OCI-M1 (cell line): ENCODE data around the gene SLC25A39.
"Not testable (repeated sequence)": the region's sequence is repeated elsewhere in the genome, so short reads cannot be mapped to it uniquely, and the experiment has no call there.

Experiments used
- DNase-seq: peaks from one replicate; lab custom pipeline; 2025; lab: John Stamatoyannopoulos, UW

SLC25A39 gene

GRCh38 chr17:44353672-44354331, 29.2 kb upstream of the SLC25A39 start:
- no peak for DNase-seq

DNA sequence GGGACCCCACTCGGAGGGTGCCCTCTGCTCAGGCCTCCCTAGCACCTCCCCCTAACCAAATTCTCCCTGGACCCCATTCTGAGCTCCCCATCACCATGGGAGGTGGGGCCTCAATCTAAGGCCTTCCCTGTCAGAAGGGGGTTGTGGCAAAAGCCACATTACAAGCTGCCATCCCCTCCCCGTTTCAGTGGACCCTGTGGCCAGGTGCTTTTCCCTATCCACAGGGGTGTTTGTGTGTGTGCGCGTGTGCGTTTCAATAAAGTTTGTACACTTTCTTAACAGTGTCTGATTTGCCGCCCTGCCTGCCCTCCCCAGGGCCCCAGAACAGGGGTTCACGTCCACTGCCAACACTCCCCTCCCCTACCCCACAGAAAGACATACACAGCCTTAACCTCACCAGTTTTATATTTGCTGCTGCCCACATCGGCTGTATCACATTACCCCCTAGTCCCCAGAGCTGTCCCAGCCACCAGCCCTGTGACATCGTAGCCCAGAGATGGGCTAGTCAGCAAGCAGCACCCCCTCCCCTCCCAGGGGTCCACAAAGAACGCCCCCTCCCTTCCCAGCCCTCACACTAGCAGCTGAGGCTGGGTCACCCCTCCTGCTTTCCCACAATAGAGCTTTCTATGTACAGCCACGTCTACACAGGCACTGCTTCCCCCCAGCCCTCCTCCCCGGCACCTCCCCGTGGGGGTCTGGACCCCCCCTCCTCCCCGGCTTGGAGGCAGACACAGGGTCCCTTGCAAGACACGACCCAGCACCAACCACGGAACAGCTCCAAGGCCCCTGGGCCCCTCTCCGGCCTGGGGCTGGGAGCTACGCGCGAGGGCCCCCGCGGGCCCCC, 28.4 kb upstream of the SLC25A39 start:
- DNase-seq: no peak

GRCh38 chr17:44351961-44352827, 27.6 kb upstream of the SLC25A39 start:
- no peak for DNase-seq

DNA sequence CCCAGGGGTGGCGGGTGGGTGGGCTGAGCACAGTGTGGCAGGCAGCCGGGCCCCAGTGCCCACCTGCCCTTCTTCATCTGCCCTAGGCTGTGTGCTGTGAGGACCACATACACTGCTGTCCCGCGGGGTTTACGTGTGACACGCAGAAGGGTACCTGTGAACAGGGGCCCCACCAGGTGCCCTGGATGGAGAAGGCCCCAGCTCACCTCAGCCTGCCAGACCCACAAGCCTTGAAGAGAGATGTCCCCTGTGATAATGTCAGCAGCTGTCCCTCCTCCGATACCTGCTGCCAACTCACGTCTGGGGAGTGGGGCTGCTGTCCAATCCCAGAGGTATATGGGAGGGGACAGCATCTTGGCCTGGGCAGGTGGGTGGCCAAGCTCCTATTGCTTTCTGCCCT, 26.8 kb upstream of the SLC25A39 start:
- DNase-seq: no peak

DNA sequence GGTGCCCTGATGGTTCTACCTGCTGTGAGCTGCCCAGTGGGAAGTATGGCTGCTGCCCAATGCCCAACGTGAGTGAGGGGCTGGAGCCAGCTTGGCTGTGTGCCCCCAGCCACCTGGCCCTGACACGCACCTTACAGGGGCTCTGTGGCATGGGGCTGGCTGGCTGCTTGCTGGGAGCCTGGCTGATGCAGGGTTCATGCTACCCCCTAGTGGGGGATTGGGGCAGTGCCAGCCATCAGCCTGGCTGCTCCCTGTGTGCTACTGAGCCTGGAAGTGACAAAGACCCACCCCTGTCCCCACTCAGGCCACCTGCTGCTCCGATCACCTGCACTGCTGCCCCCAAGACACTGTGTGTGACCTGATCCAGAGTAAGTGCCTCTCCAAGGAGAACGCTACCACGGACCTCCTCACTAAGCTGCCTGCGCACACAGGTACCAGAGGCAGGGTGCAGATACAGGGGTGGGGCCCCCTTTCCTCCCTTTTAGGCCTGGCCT, 26.2 kb upstream of the SLC25A39 start:
- DNase-seq: peak; percentile 72

DNA sequence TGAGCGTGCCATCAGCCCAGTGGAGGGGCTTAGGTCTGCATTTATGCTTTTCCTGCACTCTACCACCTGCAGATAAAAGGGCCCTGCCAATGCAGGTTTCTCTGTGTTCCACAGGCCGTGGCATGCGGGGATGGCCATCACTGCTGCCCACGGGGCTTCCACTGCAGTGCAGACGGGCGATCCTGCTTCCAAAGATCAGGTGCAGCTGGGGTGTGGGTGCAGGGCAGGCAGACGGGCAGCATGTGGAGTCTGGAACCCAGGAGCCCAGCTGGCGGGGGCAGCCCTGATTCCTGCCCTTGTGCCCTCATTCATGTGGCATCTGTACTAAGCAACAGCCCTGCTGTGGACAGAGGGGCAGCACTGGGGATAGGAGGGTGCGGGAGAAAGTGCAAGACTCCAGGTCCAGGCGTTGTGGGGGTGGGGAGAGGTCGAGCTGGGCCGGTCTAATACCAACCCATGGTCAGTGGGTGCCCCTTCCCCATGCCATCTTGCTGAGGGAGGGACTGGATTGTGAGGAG, 25.0 kb upstream of the SLC25A39 start:
- no peak for DNase-seq

DNA sequence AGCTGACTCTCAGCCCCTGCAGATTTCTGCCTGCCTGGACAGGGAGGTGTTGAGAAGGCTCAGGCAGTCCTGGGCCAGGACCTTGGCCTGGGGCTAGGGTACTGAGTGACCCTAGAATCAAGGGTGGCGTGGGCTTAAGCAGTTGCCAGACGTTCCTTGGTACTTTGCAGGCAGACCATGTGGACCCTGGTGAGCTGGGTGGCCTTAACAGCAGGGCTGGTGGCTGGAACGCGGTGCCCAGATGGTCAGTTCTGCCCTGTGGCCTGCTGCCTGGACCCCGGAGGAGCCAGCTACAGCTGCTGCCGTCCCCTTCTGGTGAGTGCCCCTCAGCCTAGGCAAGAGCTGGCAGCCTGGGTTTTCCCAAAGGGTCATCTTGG, 24.4 kb upstream of the SLC25A39 start:
- DNase-seq: no peak

DNA sequence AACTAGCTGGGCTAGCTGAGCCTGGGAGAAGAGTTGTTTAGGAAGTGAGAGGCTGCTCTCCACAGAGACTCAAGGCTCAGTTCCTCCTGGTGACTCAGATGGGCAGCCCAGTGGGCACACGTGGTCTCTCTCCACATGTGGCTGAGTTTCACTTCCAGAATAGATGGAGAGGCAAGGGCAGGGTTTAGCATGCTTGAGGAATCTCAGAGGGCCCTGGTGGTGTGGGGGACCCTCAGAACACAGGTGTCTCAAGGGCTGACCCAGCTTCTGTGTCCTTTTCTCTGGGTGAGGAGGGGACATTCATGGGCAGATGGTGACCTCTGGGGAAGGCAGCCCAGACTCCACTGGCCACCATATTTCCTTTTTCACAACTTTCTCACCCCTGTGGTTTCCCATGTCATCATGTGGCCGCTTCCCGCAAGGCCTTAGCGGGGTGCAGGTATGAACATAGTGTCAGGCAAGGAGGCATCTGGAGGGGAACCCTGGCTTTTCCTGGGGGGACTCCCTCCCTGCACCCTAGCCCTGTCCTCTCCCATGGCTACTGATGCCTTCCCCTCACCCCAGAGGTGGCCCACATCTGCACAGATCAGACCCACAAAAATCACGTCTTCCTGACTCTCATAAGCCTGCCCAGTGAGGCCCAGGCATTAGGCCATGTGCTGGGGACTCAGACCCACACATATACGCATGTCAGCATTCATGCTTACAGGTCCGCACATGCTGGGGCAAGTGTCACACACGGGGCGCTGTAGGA, 23.8 kb upstream of the SLC25A39 start:
- peak; percentile 44 for DNase-seq

- not testable (repeated sequence) for DNase-seq
These were observed 22.8 kb upstream of the SLC25A39 start for GRCh38 chr17:44347206-44348055.

GRCh38 chr17:44346064-44346844, 21.6 kb upstream of the SLC25A39 start:
- DNase-seq: no peak

DNA sequence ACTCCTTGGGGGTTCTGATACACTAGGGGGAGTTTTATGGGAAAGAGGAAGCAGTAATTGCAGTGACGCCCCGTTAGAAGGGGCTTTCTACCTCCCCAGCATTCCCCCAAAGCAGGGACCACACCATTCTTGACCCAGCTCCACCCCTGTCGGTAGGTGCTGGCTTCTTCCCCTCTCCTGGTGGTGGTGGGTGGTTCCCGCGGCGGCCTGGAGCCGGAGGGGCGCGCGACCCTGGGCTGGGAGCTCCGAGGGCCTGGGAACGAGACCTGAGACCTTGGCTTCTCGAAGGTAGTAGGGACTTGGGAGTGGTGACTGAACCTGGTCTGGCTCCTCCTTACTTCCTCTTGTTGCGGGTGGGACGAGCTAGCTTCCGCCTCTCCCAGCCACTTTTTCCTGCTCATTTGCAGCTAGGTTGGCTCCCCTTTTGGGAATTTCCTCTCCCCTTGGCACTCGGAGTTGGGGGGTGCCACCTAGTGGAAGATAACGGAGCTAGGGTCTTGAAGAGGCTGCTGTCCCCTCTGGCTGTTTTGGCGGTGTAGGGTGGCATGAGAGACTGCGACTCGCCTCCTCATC, 20.9 kb upstream of the SLC25A39 start:
- peak; percentile 72 for DNase-seq

- DNase-seq: peak; percentile 97
These were observed 20.4 kb upstream of the SLC25A39 start, which contains the start of gene GRN for GRCh38 chr17:44344939-44345453. Gene GRN (plus strand): TSS chr17:44345302. CDS start chr17:44349165, 3,863 bp downstream.

DNA sequence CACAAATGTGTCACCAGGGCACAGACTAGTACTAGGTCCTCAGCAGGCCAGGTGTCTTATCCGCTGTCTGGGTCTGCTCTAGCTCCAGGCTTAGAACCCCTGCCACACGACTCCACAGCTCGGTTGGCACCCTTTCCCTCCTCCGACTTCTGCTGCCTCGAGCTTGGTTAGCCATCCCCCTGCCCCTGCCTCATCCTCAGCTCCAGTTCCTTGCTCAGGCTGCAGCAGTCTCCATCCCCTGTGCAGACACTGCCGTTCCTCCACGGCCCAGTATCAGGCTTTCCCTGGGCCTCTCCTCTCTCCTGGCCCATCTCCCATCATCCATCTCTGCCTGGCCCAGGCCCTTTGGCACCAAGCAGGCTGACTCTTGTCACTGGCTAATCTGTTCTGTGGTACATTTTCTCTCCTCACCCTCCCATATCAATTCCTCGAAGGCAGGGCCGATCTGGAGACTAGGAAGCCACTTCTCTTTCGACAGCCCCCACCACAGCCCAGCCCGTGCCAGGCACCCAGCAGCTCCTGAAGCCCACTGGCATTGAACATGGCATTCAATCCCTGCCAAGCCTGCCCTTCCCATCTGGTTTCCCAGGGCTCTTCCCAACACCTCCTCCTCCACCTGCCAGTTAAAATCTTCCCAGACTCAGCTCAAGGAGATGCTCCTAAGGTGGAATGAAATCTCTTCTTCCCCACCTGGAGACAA, 19.0 kb upstream of the SLC25A39 start:
- no peak for DNase-seq

GRCh38 chr17:44340553-44340952, 15.9 kb upstream of the SLC25A39 start:
- not testable (repeated sequence) for DNase-seq

DNA sequence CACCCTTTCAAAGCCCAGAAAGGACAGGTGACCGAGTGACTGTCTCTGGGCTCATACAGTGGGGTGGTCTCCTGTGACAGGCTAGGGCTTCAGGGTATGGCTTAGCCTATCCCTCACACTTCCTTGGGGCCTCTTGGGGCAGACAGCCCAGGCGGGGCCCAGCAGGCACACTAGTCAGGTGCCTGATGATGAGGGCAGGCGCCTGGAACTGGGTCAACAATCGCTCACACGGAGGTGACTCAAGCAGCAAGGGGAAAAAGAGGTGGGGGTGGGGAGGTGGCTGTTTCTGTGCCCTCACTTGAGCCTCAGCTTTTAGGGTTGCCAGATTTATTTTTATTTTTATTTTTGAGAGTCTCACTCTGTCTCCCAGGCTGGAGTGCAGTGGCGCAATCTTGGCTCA, 14.1 kb upstream of the SLC25A39 start:
- DNase-seq: no peak

DNA sequence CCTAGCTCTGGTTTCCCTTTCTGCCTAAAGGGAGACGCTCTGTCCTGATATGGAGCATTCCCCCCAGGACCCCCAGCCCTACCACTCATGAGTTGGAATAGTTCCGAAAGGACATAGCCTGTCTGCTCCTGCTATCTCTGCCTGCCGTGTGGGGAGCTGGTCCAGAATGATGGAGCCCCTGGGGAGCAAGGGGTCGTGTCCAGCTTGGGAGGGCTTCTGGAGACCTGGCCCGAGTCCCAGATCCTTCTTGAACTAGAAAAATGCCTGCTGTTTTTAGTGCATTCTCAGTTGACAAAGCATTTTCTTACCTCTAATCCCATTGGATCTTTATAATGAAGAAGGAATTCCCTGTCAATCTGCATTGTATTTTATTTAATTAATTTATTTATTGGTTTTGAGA, 11.3 kb upstream of the SLC25A39 start:
- DNase-seq: no peak

DNA sequence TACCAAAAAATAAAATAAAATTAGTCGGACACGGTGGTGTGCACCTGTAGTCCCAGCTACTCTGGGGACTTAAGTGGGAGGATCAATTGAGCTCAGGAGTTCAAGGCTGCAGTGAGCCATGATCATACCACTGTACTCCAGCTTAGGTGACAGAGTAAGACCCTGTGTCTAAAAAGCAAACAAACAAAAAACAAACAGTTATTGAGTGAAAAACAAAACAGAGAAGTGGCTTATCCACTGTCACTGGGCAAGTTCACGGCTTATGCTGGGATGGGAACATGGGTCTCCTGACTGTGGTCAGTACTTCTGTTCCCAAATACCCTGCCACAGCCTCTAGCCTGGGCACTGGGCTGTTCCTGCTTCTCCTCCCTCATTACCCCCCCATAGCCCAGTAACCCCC, 10.9 kb upstream of the SLC25A39 start:
- no peak for DNase-seq

DNA sequence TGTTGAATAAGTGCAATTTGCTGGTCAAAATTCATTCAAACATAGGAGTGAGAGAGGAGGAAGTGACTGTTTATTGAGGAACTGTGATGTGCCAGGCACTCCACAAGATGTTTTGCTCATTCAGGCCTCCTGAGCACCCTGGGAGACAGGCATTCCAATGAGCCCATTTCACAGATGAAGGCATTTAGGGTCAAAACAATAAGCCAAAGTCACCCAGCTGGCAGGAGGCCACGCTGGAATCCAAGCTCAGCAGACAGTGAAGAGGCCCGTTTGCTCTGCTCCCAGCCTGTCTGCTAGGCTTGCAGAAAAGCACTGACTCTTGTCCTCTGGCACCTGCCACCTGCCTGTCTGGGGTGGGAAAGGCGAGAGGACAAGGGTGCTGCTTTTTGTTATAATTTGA, 10.1 kb upstream of the SLC25A39 start:
- DNase-seq: no peak
